ENCODE measurements around the gene ADGRB3.

The ADGRB3 gene

GRCh38 chr6:69012211-69012610 lies 377.1 kb downstream of the ADGRB3 start:
- Mint-ChIP-seq H3K27me3 (no peaks in the 10 kb centered on the region), H3K36me3 (no peaks in the 10 kb centered on the region), H3K9me3 (no peaks in the 10 kb centered on the region), H3K4me1 (no peaks in the 10 kb centered on the region), H3K4me3 (no peak overlapping the region), H3K27ac (no peak overlapping the region)

- H3K4me3 Mint-ChIP-seq, result no peak overlapping the region
- H3K27me3 Mint-ChIP-seq, result no peaks in the 10 kb centered on the region
- no peaks in the 10 kb centered on the region for H3K9me3 Mint-ChIP-seq
- no peaks in the 10 kb centered on the region for H3K4me1 Mint-ChIP-seq
- no peaks in the 10 kb centered on the region for H3K36me3 Mint-ChIP-seq
- H3K27ac Mint-ChIP-seq, result no peak overlapping the region
Measured at GRCh38 chr6:69012876-69013275, 377.8 kb downstream of the ADGRB3 start.

GRCh38 chr6:69018906-69019305 lies 383.8 kb downstream of the ADGRB3 start:
- no peak overlapping the region for H3K27ac Mint-ChIP-seq
- H3K9me3 Mint-ChIP-seq, result no peaks in the 10 kb centered on the region
- no peaks in the 10 kb centered on the region for H3K27me3 Mint-ChIP-seq
- H3K36me3 Mint-ChIP-seq, result no peaks in the 10 kb centered on the region
- no peak overlapping the region for H3K4me3 Mint-ChIP-seq
- no peaks in the 10 kb centered on the region for H3K4me1 Mint-ChIP-seq

GRCh38 chr6:69019832-69020231 lies 384.8 kb downstream of the ADGRB3 start:
- Mint-ChIP-seq H3K27me3 (no peaks in the 10 kb centered on the region), H3K4me3 (no peak overlapping the region), H3K27ac (no peak overlapping the region), H3K36me3 (no peaks in the 10 kb centered on the region), H3K9me3 (no peaks in the 10 kb centered on the region), H3K4me1 (no peaks in the 10 kb centered on the region)

- no peaks in the 10 kb centered on the region for H3K9me3 Mint-ChIP-seq
- no peaks in the 10 kb centered on the region for H3K27me3 Mint-ChIP-seq
- H3K4me1 Mint-ChIP-seq, result no peaks in the 10 kb centered on the region
- H3K27ac Mint-ChIP-seq, result no peak overlapping the region
- H3K36me3 Mint-ChIP-seq, result no peaks in the 10 kb centered on the region
- no peak overlapping the region for H3K4me3 Mint-ChIP-seq
Measured at GRCh38 chr6:69022993-69023392, 387.9 kb downstream of the ADGRB3 start.

GRCh38 chr6:69026243-69026642 lies 391.2 kb downstream of the ADGRB3 start:
- Mint-ChIP-seq H3K4me3 (no peak overlapping the region), H3K27ac (no peak overlapping the region), H3K9me3 (no peaks in the 10 kb centered on the region), H3K27me3 (no peaks in the 10 kb centered on the region), H3K36me3 (no peaks in the 10 kb centered on the region), H3K4me1 (no peaks in the 10 kb centered on the region)

- no peaks in the 10 kb centered on the region for H3K4me1 Mint-ChIP-seq
- no peak overlapping the region for H3K4me3 Mint-ChIP-seq
- H3K36me3 Mint-ChIP-seq, result no peaks in the 10 kb centered on the region
- H3K9me3 Mint-ChIP-seq, result no peaks in the 10 kb centered on the region
- no peaks in the 10 kb centered on the region for H3K27me3 Mint-ChIP-seq
- H3K27ac Mint-ChIP-seq, result no peak overlapping the region
Measured at GRCh38 chr6:69026715-69027114, 391.6 kb downstream of the ADGRB3 start.

- Mint-ChIP-seq H3K9me3 (no peaks in the 10 kb centered on the region), H3K4me3 (no peak overlapping the region), H3K36me3 (no peaks in the 10 kb centered on the region)
Measured at GRCh38 chr6:69027861-69028260, 392.8 kb downstream of the ADGRB3 start.

GRCh38 chr6:69038841-69039240 lies 403.8 kb downstream of the ADGRB3 start:
- no peak overlapping the region for H3K4me3 Mint-ChIP-seq
- no peaks in the 10 kb centered on the region for H3K4me1 Mint-ChIP-seq
- no peaks in the 10 kb centered on the region for H3K36me3 Mint-ChIP-seq
- no peaks in the 10 kb centered on the region for H3K9me3 Mint-ChIP-seq
- no peaks in the 10 kb centered on the region for H3K27me3 Mint-ChIP-seq
- no peak overlapping the region for H3K27ac Mint-ChIP-seq

More at GRCh38 chr6:69027861-69028260, 392.8 kb downstream of the ADGRB3 start:
- Mint-ChIP-seq H3K27me3 (no peaks in the 10 kb centered on the region), H3K4me1 (no peaks in the 10 kb centered on the region), H3K27ac (no peak overlapping the region)

GRCh38 chr6:69042297-69042696 lies 407.2 kb downstream of the ADGRB3 start:
- H3K4me1 Mint-ChIP-seq, result no peaks in the 10 kb centered on the region
- H3K4me3 Mint-ChIP-seq, result no peak overlapping the region
- no peaks in the 10 kb centered on the region for H3K9me3 Mint-ChIP-seq
- H3K27me3 Mint-ChIP-seq, result no peaks in the 10 kb centered on the region
- no peak overlapping the region for H3K27ac Mint-ChIP-seq
- H3K36me3 Mint-ChIP-seq, result no peaks in the 10 kb centered on the region

- Mint-ChIP-seq H3K27ac (no peak overlapping the region), H3K4me3 (no peak overlapping the region), H3K9me3 (no peaks in the 10 kb centered on the region), H3K4me1 (no peaks in the 10 kb centered on the region), H3K36me3 (no peaks in the 10 kb centered on the region), H3K27me3 (no peaks in the 10 kb centered on the region)
Measured at GRCh38 chr6:69044534-69044933, 409.5 kb downstream of the ADGRB3 start.

- H3K4me1 Mint-ChIP-seq, result no peaks in the 10 kb centered on the region
- no peak overlapping the region for H3K4me3 Mint-ChIP-seq
- H3K36me3 Mint-ChIP-seq, result no peaks in the 10 kb centered on the region
- H3K9me3 Mint-ChIP-seq, result no peaks in the 10 kb centered on the region
- H3K27me3 Mint-ChIP-seq, result no peaks in the 10 kb centered on the region
- H3K27ac Mint-ChIP-seq, result no peak overlapping the region
Measured at GRCh38 chr6:69059413-69059812, 424.3 kb downstream of the ADGRB3 start.

- Mint-ChIP-seq H3K4me3 (no peak overlapping the region), H3K4me1 (no peaks in the 10 kb centered on the region), H3K9me3 (no peaks in the 10 kb centered on the region)
Measured at GRCh38 chr6:69061066-69061465, 426.0 kb downstream of the ADGRB3 start.

GRCh38 chr6:69063401-69063800 lies 428.3 kb downstream of the ADGRB3 start:
- no peaks in the 10 kb centered on the region for H3K9me3 Mint-ChIP-seq
- H3K27me3 Mint-ChIP-seq, result no peaks in the 10 kb centered on the region
- H3K27ac Mint-ChIP-seq, result no peak overlapping the region
- no peaks in the 10 kb centered on the region for H3K4me1 Mint-ChIP-seq
- H3K4me3 Mint-ChIP-seq, result no peak overlapping the region
- H3K36me3 Mint-ChIP-seq, result no peaks in the 10 kb centered on the region

More at GRCh38 chr6:69061066-69061465, 426.0 kb downstream of the ADGRB3 start:
- Mint-ChIP-seq H3K36me3 (no peaks in the 10 kb centered on the region), H3K27ac (no peak overlapping the region), H3K27me3 (no peaks in the 10 kb centered on the region)

- Mint-ChIP-seq H3K4me3 (no peak overlapping the region), H3K27ac (no peak overlapping the region), H3K27me3 (no peaks in the 10 kb centered on the region), H3K36me3 (no peaks in the 10 kb centered on the region), H3K4me1 (no peaks in the 10 kb centered on the region), H3K9me3 (no peaks in the 10 kb centered on the region)
Measured at GRCh38 chr6:69064226-69064625, 429.1 kb downstream of the ADGRB3 start.

GRCh38 chr6:69069881-69070280 lies 434.8 kb downstream of the ADGRB3 start:
- H3K36me3 Mint-ChIP-seq, result no peaks in the 10 kb centered on the region
- H3K4me1 Mint-ChIP-seq, result no peaks in the 10 kb centered on the region
- H3K27ac Mint-ChIP-seq, result no peak overlapping the region
- no peaks in the 10 kb centered on the region for H3K27me3 Mint-ChIP-seq
- no peaks in the 10 kb centered on the region for H3K9me3 Mint-ChIP-seq
- no peak overlapping the region for H3K4me3 Mint-ChIP-seq

GRCh38 chr6:69072796-69073195 lies 437.7 kb downstream of the ADGRB3 start:
- Mint-ChIP-seq H3K27ac (no peak overlapping the region), H3K9me3 (no peaks in the 10 kb centered on the region), H3K36me3 (no peaks in the 10 kb centered on the region), H3K4me1 (no peaks in the 10 kb centered on the region), H3K27me3 (no peaks in the 10 kb centered on the region), H3K4me3 (no peak overlapping the region)

Data from activated naive CD4-positive, alpha-beta T cell treated with anti-CD3 and anti-CD28 coated beads, Interleukin-2, amount 50 U/mL, for 24 hours (primary cell).